ENCODE data around the gene PRKCE.
A peak's percentile ranks its signal among the peaks of the same experiment; 100 is the strongest.
"Not testable (repeated sequence)": the region's sequence is repeated elsewhere in the genome, so short reads cannot be mapped to it uniquely, and the experiment has no call there.

Gene PRKCE

DNA sequence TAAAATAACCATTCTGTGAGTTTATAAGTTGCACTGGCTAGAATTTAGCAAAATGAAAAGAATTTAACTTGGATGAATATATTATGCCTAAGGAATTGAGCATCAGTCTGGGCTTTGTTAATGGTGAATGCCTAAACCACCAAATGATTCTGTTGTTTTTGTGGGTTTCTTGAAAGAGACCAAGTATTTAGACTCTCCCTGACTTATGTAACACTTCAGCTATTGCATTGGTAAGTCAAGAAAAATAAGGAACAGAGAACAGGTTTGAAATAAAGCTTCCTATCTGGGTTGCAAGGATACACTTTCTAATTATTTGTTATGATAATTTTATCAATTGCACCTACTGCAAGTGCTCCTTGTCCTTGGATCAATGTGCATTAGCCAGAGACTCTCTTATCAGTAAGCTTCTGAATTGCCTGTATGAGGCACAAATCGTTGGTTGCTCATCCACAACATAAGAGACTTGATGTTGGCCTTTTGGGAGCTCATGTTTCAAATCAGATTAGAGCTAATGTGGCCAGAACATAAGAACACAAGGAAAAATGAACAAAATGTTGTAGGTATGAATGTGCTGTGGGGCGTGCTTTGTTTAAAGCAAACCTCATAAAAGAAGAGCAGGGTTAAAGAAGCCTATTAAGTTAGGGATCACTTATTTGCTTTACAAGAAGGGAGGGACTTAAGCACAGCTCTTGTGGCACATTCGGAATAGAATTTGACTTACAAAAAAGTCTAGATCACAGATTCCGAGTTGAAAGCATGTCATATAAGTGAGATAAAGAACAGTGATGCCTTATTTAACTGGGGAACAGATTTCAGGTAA, 37.2 kb downstream of the PRKCE start:
- H3K4me1 ChIP-seq (ENCODE audit: control insufficient read depth in 1 of 2, insufficient read depth in 2 of 2, low read length in 2 of 2) = peaks cover 5 to 9% of the 10 kb centered on the region in 2 donors
- no peaks in the 10 kb centered on the region for H3K27me3 ChIP-seq (ENCODE audit: low read depth, low read length)
- H3K9me3 ChIP-seq (ENCODE audit: control insufficient read depth in 1 of 2, low read length in 2 of 2) = no peaks in the 10 kb centered on the region
- H3K4me3 ChIP-seq (ENCODE audit: low read depth in 1 of 2, low read length in 2 of 2) = no peak overlapping the region
- H3K27ac ChIP-seq (ENCODE audit: low read length) = no peak overlapping the region
- H3K36me3 ChIP-seq (ENCODE audit: control insufficient read depth in 1 of 2, insufficient read depth in 2 of 2, low read length in 2 of 2) = no peaks in the 10 kb centered on the region

DNA sequence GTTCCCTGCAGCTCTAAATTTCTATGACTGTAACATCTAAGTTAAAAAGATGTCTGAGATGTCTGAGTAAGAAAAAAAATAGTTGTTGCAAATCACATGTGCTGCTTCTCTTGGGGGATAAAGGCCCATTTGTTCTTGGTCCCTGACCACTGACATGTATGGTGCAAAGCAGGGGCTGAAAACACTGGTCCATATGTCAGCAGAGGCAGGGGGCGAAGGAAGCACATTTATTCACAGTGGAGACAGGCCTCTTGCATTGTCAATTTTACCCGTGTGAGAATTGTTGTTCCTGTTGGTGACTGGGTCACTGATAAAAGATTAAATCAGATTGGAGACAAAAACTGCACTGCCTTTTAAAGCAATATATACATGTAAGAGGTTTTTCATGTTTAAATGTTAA, 38.8 kb downstream of the PRKCE start:
- Histone ChIP-seq H3K4me3 (ENCODE audit: low read depth in 1 of 2, low read length in 2 of 2) (no peak overlapping the region), H3K9me3 (ENCODE audit: control insufficient read depth in 1 of 2, low read length in 2 of 2) (no peaks in the 10 kb centered on the region), H3K4me1 (ENCODE audit: control insufficient read depth in 1 of 2, insufficient read depth in 2 of 2, low read length in 2 of 2) (peaks cover 5 to 9% of the 10 kb centered on the region in 2 donors), H3K27ac (ENCODE audit: low read length) (no peak overlapping the region), H3K36me3 (ENCODE audit: control insufficient read depth in 1 of 2, insufficient read depth in 2 of 2, low read length in 2 of 2) (no peaks in the 10 kb centered on the region), H3K27me3 (ENCODE audit: low read depth, low read length) (no peaks in the 10 kb centered on the region)

- Histone ChIP-seq H3K27ac (ENCODE audit: low read length) (no peak overlapping the region), H3K4me1 (ENCODE audit: control insufficient read depth in 1 of 2, insufficient read depth in 2 of 2, low read length in 2 of 2) (peaks cover 5 to 9% of the 10 kb centered on the region in 2 donors), H3K36me3 (ENCODE audit: control insufficient read depth in 1 of 2, insufficient read depth in 2 of 2, low read length in 2 of 2) (no peaks in the 10 kb centered on the region), H3K9me3 (ENCODE audit: control insufficient read depth in 1 of 2, low read length in 2 of 2) (no peaks in the 10 kb centered on the region), H3K4me3 (ENCODE audit: low read depth in 1 of 2, low read length in 2 of 2) (no peak overlapping the region), H3K27me3 (ENCODE audit: low read depth, low read length) (no peaks in the 10 kb centered on the region)
Observed at GRCh38 chr2:45691171-45691999, 39.9 kb downstream of the PRKCE start.

- Histone ChIP-seq H3K36me3 (ENCODE audit: control insufficient read depth in 1 of 2, insufficient read depth in 2 of 2, low read length in 2 of 2) (no peaks in the 10 kb centered on the region), H3K4me1 (ENCODE audit: control insufficient read depth in 1 of 2, insufficient read depth in 2 of 2, low read length in 2 of 2) (peaks cover 5 to 9% of the 10 kb centered on the region in 2 donors), H3K27ac (ENCODE audit: low read length) (no peak overlapping the region), H3K4me3 (ENCODE audit: low read depth in 1 of 2, low read length in 2 of 2) (no peak overlapping the region), H3K9me3 (ENCODE audit: control insufficient read depth in 1 of 2, low read length in 2 of 2) (no peaks in the 10 kb centered on the region), H3K27me3 (ENCODE audit: low read depth, low read length) (no peaks in the 10 kb centered on the region)
Observed at GRCh38 chr2:45692566-45692965, 41.1 kb downstream of the PRKCE start.

DNA sequence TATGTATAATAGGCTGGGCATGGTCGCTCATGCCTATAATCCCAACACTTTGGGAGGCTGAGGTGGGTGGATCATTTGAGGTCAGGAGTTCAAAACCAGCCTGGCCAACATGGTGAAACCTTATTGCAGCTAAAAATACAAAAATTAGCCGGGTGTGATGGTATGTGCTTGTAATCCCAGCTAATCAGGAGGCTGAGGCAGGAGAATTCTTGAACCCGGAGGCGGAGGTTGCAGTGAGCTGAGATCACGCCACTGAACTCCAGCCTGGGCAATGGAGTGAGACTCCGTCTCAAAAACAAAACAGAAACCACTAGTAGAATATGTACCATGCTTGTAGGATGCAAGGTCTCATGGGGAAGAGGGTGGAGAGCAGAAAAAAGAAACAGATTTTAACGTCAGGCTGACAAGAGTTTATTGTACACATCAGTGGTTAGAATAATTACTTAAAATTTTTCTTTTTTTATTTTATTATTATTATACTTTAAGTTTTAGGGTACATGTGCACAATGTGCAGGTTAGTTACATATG, 44.1 kb downstream of the PRKCE start:
- not testable (repeated sequence) for H3K4me3 ChIP-seq (ENCODE audit: low read depth in 1 of 2, low read length in 2 of 2); H3K27ac ChIP-seq (ENCODE audit: low read length)

DNA sequence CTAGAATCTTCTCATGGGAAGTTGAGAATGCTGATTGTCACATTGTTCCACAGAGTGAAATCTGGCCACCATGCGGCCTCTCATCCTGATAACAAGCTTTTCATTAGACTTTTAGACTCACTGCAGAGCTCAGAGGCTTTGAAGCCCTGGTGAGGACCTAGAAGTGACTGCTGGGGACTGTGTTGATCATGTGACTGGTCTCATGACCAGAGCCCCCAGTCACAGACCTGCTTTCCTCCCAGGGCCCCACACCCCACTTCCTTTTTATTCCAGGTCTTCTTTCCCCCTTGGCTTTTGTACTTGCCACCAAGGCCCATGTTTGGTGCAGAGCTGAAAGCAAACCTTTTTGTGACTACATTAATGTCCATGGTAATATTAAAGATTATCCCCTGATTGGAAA, 45.2 kb downstream of the PRKCE start:
- Histone ChIP-seq H3K27ac (ENCODE audit: low read length) (no peak overlapping the region), H3K27me3 (ENCODE audit: low read depth, low read length) (no peaks in the 10 kb centered on the region), H3K9me3 (ENCODE audit: control insufficient read depth in 1 of 2, low read length in 2 of 2) (no peaks in the 10 kb centered on the region), H3K36me3 (ENCODE audit: control insufficient read depth in 1 of 2, insufficient read depth in 2 of 2, low read length in 2 of 2) (no peaks in the 10 kb centered on the region), H3K4me1 (ENCODE audit: control insufficient read depth in 1 of 2, insufficient read depth in 2 of 2, low read length in 2 of 2) (peaks cover 0 to 11% of the 10 kb centered on the region in 2 donors), H3K4me3 (ENCODE audit: low read depth in 1 of 2, low read length in 2 of 2) (no peak overlapping the region)

More for the DNA sequence above, 44.1 kb downstream of the PRKCE start:
- not testable (repeated sequence) for H3K27me3 ChIP-seq (ENCODE audit: low read depth, low read length); H3K36me3 ChIP-seq (ENCODE audit: control insufficient read depth in 1 of 2, insufficient read depth in 2 of 2, low read length in 2 of 2); H3K9me3 ChIP-seq (ENCODE audit: control insufficient read depth in 1 of 2, low read length in 2 of 2)
- H3K4me1 ChIP-seq (ENCODE audit: control insufficient read depth in 1 of 2, insufficient read depth in 2 of 2, low read length in 2 of 2) = peaks cover 5 to 20% of the 10 kb centered on the region in 2 donors

GRCh38 chr2:45697190-45697589, 45.7 kb downstream of the PRKCE start:
- Histone ChIP-seq H3K4me3 (ENCODE audit: low read depth in 1 of 2, low read length in 2 of 2) (no peak overlapping the region), H3K27ac (ENCODE audit: low read length) (no peak overlapping the region), H3K9me3 (ENCODE audit: control insufficient read depth in 1 of 2, low read length in 2 of 2) (no peaks in the 10 kb centered on the region), H3K4me1 (ENCODE audit: control insufficient read depth in 1 of 2, insufficient read depth in 2 of 2, low read length in 2 of 2) (peaks cover 0 to 11% of the 10 kb centered on the region in 2 donors), H3K36me3 (ENCODE audit: control insufficient read depth in 1 of 2, insufficient read depth in 2 of 2, low read length in 2 of 2) (no peaks in the 10 kb centered on the region), H3K27me3 (ENCODE audit: low read depth, low read length) (no peaks in the 10 kb centered on the region)

DNA sequence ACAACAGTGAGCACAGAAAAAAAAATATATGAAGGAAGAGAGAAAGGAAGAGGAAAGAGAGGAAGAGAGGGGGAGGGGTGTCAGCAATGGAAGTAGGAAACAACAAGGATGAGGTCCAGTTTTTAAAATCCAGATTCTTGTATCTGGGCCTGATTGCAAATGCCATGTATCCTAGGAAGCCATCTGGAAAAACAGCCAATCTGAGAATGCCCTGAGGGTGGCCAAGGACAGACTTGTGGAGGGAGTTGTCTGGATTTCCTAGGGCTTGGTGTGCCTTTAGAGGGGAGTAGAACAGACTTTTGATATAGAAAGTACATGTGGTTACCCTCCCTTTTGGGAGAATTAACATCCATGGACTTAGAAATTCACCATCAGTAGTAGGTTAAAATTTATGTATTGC, 47.1 kb downstream of the PRKCE start:
- H3K27ac ChIP-seq (ENCODE audit: low read length) = peak overlapping the region; percentile 33
- H3K36me3 ChIP-seq (ENCODE audit: control insufficient read depth in 1 of 2, insufficient read depth in 2 of 2, low read length in 2 of 2) = no peaks in the 10 kb centered on the region
- no peak overlapping the region for H3K4me3 ChIP-seq (ENCODE audit: low read depth in 1 of 2, low read length in 2 of 2)
- H3K9me3 ChIP-seq (ENCODE audit: control insufficient read depth in 1 of 2, low read length in 2 of 2) = no peaks in the 10 kb centered on the region
- H3K4me1 ChIP-seq (ENCODE audit: control insufficient read depth in 1 of 2, insufficient read depth in 2 of 2, low read length in 2 of 2) = peaks cover 0 to 11% of the 10 kb centered on the region in 2 donors
- no peaks in the 10 kb centered on the region for H3K27me3 ChIP-seq (ENCODE audit: low read depth, low read length)

- Histone ChIP-seq H3K4me1 (ENCODE audit: control insufficient read depth in 1 of 2, insufficient read depth in 2 of 2, low read length in 2 of 2) (peaks cover 0 to 11% of the 10 kb centered on the region in 2 donors), H3K9me3 (ENCODE audit: control insufficient read depth in 1 of 2, low read length in 2 of 2) (no peaks in the 10 kb centered on the region), H3K4me3 (ENCODE audit: low read depth in 1 of 2, low read length in 2 of 2) (no peak overlapping the region), H3K27me3 (ENCODE audit: low read depth, low read length) (no peaks in the 10 kb centered on the region), H3K27ac (ENCODE audit: low read length) (peak overlapping the region; percentile 33), H3K36me3 (ENCODE audit: control insufficient read depth in 1 of 2, insufficient read depth in 2 of 2, low read length in 2 of 2) (no peaks in the 10 kb centered on the region)
Observed at GRCh38 chr2:45699032-45699658, 47.7 kb downstream of the PRKCE start.

GRCh38 chr2:45700407-45701013, 49.0 kb downstream of the PRKCE start:
- Histone ChIP-seq H3K27me3 (ENCODE audit: low read depth, low read length) (no peaks in the 10 kb centered on the region), H3K36me3 (ENCODE audit: control insufficient read depth in 1 of 2, insufficient read depth in 2 of 2, low read length in 2 of 2) (no peaks in the 10 kb centered on the region), H3K9me3 (ENCODE audit: control insufficient read depth in 1 of 2, low read length in 2 of 2) (no peaks in the 10 kb centered on the region), H3K27ac (ENCODE audit: low read length) (peak overlapping the region; percentile 57), H3K4me1 (ENCODE audit: control insufficient read depth in 1 of 2, insufficient read depth in 2 of 2, low read length in 2 of 2) (peaks cover 0 to 22% of the 10 kb centered on the region in 2 donors), H3K4me3 (ENCODE audit: low read depth in 1 of 2, low read length in 2 of 2) (no peak overlapping the region)

DNA sequence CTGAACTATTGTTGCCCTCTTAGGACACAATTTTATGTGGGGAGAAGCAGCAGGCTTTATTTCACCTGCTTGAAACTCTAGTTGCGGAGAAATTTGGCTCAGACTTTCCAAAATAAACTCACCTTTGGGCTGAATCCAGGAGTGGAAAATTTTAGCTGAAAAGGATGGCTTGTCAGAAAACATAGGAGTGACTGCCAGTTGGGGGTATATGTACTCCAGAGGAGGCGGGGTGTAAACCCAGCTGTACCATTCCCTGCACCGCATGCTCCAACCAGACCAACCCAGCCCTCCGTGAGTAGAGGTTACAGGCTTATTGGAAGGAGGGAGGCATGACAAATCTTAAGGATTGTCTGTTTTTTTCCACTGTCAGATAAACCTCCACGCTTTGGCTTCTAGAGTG, 53.8 kb downstream of the PRKCE start:
- no peaks in the 10 kb centered on the region for H3K36me3 ChIP-seq (ENCODE audit: control insufficient read depth in 1 of 2, insufficient read depth in 2 of 2, low read length in 2 of 2)
- H3K27me3 ChIP-seq (ENCODE audit: low read depth, low read length) = no peaks in the 10 kb centered on the region
- H3K27ac ChIP-seq (ENCODE audit: low read length) = no peak overlapping the region
- peaks cover 0 to 31% of the 10 kb centered on the region in 2 donors for H3K4me1 ChIP-seq (ENCODE audit: control insufficient read depth in 1 of 2, insufficient read depth in 2 of 2, low read length in 2 of 2)
- no peak overlapping the region for H3K4me3 ChIP-seq (ENCODE audit: low read depth in 1 of 2, low read length in 2 of 2)
- no peaks in the 10 kb centered on the region for H3K9me3 ChIP-seq (ENCODE audit: control insufficient read depth in 1 of 2, low read length in 2 of 2)
